DMS53 treated with DMSO at 0.1 percent for 48 hours (cell line): ENCODE data around the gene HMGCL.

Source experiments
- DNase-seq: peaks from one replicate; lab custom pipeline; 2025; ENCODE audit not compliant: unreplicated experiment; lab: John Stamatoyannopoulos, UW

HMGCL gene

DNA sequence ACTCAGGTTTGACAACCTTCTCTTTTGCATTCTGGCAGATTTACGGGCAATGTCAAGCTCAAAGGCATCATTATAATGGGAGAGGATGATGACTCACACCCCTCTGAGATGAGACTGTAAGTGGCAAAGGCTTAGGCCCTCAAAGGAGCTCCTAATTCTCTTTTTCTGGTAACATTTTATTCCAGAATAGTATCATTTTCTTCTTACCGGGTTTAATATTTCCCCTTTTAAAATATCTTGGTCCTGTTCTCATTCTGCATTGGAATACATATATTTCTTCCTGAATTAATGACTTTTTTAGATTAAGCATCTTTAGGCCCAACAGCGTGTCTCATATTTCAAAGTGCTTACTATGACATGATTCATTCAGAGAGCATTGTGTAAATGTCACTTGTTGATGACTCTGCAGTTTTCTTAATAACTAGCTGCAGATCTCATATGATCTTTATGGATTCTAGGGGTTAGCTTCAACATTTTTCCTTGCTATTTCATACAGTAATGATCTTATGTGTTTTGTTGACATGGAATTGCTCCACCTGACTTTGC, 45.3 kb downstream of the HMGCL start:
- peak; percentile 53 for DNase-seq

DNA sequence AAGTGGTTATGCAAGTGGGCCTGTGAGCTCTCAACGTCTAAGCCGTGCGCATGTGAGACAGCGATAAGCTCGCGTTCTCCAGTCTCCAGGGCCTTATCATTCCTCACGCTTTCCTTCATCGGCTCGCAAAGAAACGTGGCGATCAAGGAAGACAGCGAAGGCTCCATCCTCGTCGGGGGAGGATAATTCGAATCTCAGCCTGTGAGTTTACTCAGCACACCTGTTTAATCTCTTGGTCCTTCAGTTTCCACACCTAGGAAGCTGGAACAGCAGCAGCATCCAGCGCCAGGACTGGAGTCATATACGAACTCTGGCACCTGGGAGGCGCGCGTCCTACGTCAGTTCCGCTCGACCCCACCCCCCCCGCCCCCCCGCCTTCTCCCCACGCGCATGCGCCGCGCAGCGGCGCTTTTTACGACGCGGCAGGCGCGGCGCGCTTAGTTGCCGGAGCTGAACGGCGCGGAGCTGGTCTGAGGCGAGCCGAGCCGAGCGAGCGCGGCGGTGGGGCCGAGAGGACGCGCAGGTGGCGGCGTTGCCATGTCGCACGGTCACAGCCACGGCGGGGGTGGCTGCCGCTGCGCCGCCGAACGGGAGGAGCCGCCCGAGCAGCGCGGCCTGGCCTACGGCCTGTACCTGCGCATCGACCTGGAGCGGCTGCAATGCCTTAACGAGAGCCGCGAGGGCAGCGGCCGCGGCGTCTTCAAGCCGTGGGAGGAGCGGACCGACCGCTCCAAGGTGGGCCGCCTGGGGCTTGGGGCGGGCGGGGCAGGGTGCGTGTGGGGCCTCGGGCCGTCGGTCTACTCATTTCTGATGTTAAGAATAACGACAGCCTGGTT, 47.0 kb downstream of the HMGCL start, which contains the start of gene PITHD1:
Gene PITHD1, plus strand, starts transcription at position 440 of the 836 bp plus-strand sequence. Its CDS starts 98 bp downstream, at position 538.
- DNase-seq = peak; percentile 70

DNA sequence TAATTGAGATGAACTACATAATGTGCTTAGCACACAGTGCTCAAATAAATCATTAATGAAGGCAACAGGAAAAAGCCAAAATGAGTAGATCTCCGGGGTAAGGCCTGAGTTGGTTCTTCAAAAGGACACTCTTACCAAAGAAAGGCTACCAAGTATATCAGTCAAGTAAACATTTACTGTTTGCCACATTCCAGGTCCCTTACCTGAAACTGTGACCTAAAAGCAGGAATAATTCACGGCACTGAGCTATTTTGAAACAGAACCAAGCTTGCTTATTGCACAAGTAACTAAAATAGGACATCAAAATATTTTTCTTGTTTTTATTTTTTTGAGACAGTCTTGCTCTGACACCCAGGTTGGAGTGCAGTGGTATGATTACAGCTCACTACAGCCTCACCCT, 49.0 kb downstream of the HMGCL start:
- no peak for DNase-seq

DNA sequence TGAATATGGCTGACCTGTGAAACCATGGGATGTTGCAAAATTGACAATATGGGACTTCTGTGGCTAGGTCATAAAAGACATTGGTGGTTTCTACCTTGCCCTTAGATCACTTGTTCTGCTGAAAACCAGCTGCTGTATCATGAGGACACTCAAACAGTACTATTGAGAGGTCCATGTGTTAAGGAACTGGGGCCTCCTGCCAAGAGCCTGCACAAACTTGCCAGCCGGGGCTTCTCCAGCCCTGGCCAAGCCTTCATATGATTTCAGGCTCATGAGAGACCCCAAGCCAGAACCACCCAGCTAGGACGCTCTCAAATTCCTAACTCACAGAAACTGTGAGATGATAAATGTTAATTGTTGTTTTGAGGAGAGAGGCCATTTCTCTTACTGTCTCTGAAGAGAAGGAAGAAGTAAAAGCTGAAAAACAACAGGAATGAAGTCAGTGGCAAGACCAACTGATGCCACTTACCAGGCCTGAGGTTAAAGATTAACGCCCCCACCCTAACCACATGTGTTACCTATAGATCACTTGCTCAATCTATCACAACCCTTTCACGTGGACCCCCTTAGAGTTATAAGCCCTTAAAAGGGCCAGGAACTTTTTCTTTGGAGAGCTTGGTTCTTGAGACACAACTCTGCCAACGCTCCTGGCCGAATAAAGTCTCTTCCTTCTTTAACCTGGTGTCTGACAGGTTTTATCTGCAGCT, 50.9 kb downstream of the HMGCL start:
- no peak for DNase-seq

DNA sequence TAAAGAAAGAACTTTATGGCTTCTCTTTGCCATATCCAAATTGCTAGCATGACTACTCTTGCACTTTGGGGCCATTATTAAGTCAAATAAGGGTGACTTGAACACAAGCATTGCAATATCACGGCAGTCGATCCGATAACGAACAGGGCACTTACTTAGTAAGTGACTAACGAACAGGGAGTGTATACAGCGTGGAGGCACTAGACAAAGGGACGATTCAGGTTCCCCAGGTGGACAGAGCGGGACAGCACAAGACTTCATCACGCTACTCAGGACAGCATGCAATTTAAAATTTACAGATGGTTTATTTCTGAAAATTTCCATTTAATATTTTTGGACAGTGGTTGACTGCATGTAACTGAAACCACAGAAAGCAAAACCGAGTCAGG, 52.4 kb downstream of the HMGCL start:
- no peak for DNase-seq

DNA sequence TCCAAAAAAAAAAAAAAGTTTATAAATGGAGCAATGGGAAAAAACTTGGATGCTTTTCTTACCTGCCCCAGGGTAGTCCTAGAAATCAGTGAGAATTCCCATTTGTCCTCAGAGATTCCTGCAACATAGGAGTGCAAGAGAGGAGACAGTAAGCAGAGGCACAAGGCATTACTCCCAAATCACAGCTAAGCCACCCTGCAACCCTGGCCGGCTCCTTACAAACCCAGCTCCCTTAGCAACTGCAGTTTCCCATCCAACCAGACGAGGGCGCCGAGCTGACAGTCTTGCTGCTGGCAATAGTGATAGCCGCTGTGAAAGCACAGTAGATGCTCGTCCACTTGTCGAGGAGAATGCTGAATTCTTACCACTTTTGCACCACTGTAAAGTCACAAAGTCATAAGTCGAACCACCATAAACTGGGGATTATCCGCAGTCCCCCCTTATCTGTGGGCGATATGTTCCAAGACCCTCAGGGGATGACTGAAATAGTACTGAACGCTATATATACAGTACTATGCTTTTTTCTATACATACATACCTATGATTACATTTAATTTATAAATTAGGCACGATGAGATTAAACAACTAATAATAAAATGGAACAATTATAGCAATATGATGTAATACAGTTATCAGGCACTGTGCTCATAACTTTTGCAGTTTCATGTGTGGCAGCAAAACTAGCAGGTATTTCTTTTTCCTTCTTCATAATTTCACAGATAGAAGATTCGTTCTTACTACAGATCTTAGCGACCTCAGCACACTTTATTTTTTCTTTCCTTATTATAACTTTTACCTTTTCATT, 53.0 kb downstream of the HMGCL start:
- DNase-seq = peak; percentile 38

DNA sequence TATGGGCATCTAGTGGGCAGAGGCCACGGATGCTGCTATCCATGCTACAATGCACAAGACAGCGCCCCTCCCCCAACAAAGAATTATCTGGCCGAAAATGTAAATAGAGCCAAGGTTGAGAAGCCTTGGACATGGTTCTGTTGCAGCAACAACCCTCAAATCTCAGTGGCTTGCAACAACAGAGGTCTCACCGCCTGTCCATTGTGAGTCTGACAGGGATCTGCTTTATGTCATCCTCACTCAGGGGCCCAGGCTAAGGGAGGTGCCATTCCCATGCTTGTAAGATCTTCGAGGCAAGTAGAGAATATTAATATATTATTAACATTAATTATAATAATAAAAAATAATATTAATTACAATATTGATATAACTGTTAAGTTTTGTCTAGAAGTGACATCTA, 56.5 kb downstream of the HMGCL start:
- no peak for DNase-seq

DNA sequence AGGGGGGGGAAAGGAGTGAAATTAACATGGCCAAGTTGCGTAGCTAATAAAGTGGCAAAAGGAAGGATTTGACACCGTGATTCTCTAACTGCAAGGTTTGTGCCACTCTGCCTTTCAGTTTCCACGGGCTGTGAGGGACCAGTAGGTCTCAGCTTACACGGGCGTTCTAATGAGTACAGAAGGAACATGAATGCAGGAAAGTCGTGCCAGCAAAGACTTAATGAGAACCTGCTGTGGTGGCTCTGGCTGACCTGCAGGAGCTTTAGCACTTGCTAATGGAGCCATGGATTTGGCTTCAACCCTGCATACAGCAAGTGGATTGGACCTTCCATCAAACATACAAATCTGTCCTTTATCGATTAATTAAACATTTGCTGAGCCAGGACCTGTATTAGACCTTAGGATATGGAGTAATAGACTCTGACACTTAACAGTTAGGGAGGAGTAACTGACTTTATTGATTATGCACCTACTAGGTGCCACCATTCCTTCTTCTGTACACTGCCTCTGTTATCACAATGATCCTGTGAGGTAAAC, 62.1 kb downstream of the HMGCL start:
- no peak for DNase-seq

DNA sequence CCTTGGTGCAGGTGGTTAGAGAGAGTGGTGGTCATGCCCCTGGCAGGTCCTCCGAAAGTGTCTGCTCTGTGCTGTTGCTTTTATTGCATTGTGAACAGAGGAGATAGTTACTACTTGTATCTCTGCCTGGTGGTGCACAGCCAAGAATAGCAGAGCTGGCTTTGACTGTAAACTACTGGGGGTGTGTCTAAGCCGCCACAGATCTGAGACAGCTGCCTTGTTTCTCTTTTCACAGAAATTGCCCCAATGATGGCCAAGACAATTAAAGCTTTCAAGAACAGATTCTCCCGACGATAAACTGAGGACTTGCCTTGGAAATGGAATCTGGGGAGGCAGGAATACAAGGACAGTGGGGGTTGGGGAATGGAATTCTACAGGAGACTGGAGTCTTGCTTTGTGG, 66.0 kb downstream of the HMGCL start:
- DNase-seq = no peak

DNA sequence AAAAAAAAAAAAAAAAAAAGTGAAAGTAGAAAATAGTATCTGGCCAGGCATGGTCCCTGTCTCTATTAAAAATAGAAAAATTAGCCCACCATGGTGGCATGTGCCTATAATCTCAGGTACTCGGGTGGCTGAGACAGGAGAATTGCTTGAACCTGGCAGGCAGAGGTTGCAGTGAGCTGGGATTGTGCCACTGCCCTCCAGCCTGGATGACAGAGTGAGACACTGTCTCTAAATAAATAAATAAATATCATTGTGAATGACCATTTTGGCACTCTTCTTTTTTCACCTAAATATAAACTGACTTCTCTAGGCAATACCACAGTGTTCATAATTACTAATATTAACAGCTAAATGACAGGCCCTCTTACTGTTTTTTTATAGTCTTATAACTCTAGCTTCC, 67.4 kb downstream of the HMGCL start:
- no peak for DNase-seq

DNA sequence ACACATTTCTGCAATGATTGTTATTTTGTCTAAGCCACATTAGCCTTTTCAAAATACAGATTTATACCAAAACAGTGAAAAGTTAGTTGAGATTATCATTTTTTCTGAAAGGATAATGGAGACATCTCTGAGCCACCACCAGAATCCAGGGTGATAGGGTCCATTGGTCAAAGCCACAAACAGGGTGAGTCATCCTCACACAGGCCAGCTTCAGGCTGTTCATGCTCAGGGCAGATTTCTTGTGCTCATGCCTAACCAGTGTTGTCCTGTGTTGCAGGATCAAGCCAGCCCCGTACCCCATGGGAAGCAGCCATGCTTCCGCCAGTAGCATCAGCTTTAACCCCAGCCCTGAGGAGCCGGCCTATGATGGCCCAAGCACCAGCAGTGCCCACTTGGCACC, 68.6 kb downstream of the HMGCL start:
- no peak for DNase-seq

DNA sequence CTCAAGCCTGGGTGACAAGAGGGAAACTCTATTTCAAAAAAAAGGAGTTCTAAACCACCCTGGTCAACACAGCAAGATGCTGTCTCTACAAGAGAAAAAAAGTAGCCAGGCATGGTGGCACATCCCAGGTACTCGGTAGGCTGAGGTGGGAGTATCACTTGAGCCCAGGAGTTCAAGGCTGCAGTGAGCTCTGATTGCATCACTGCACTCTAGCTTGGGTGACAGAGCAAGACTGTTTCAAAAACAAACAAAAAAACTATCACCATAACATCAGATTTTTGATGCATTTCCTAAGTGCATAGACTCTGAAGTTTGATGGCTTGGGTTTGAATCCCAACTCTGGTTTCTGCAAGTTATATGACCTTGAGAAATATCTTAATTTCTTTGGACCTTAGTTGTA, 72.3 kb downstream of the HMGCL start:
- DNase-seq = no peak
